HTR-8/SVneo (cell line): ENCODE data around the gene MEMO1.
A peak's percentile ranks its signal among the peaks of the same experiment; 100 is the strongest.
"Not testable (repeated sequence)": the region's sequence is repeated elsewhere in the genome, so short reads cannot be mapped to it uniquely, and the experiment has no call there.

Experiments used
- DNase-seq: peaks from one replicate; pipeline ENCODE4 v3.0.0; 2011; ENCODE audit warnings: low spot score, mixed read lengths; ENCODE audit not compliant: insufficient read length
- FAIRE-seq: peaks from 2 replicates; lab custom pipeline; 2011; peaks lifted over from hg19 to GRCh38; lab: Jason Lieb, UNC

The MEMO1 gene

DNA sequence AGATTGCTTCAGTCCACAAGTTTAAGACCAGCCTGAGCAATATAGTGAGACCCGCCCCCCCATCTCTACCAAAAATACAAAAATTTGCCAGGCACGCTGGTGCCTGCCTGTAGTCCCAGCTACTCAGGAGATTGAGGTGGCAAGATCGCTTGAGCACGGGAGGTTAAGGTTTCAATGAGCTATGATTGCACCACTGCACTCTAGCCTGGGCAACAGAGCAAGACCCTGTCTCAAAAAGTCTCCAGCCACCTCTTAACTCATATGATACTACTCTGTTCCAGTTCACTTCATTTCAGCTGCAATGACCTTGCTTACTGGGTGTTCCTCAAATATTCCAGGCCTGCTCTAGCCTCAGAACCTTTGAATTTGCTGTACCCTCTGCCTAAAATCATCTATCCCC is 11.4 kb downstream of the MEMO1 start:
- FAIRE-seq = no peak
- DNase-seq = no peak

DNA sequence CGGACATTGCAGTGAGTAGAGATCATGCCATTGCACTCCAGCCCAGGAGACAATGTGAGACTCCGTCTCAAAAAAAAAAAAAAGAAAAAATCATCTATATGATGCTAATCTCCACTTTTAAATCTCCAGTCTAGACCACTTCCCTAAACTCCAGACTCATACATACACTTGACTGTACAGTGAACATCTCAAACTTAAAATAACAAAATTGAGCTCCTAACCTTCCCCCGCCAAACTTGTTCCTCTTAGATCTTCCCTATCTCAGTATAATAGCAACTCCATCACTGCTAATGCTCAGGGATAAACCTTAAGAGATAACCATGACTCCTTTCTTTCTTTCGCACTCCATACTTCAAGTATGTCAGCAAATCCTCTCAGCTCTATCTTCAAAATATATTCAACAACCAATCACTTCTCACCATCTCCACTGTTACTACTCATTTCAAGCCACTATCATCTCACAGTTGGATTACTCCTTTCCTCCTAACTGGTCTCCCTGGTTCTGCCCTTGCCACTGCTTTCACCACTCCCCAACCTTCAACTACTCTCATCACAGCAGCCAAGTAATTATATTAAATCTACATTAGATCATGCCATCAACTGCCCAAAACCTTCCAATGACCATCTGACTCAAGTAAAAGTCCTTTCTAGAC is 12.0 kb downstream of the MEMO1 start:
- FAIRE-seq = no peak
- DNase-seq = no peak

DNA sequence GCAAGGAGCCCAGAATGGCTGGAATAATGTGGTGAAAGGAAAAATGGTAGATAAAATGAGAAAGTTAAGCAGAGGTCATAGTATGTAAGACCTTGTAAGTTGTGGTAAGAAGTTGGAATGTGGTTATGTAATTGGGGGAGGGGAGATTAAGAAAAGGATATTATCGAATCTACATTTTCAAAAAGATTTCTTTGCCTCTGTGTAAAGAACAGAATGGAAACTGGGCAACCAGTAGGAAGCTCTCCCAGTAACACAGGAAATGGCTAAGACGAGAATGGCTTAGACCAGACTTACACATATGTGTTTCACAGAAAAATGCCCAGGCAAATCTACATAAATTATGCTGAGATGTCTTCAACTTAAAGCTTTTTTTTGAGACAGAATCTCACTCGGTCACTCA is 13.2 kb downstream of the MEMO1 start:
- DNase-seq (no peak), FAIRE-seq (no peak)

DNA sequence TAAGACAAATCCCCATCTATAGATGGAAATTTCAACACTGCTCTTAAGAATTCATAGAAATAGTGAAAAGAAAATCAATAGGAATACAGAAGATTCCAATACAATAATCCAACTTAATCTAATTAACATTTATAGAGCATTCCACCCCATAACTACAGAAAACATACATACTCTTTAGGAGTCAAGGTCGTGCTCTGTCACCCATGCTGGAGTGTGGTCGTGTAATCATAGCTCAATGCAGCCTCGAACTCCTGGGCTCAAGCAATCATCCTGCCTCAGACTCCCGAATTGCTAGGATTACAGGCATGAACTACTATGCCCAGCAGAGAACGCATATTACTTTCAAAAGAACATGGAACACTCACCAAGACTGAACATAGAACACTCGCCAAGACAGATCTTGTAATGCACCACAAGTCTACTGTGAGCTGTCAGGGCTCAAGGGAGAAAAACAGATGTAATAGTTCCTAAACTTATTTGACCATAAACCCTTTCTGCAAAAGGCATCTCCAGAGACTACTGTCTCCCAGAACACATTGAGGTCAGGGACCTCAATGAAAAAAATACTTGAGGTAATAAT is 14.1 kb downstream of the MEMO1 start:
- no peak for FAIRE-seq
- no peak for DNase-seq

DNA sequence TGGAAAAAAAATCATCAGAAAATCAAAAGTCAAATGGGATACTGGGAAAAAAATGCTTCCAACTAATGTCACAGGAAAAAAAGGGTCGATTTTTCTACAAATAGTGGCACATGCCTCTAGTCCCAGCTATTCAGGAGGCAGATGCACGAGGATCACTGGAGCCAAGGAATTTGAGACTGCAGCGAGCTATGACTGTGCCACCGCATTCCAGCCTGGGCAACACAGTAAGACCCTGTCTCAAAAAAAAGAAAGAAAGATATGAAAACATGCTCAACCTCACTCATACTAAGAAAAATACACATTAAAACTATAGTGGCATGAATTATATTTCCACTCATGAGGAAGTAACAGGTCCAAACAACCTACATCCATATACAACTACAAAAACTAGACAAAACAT is 17.9 kb downstream of the MEMO1 start:
- FAIRE-seq = no peak
- no peak for DNase-seq

DNA sequence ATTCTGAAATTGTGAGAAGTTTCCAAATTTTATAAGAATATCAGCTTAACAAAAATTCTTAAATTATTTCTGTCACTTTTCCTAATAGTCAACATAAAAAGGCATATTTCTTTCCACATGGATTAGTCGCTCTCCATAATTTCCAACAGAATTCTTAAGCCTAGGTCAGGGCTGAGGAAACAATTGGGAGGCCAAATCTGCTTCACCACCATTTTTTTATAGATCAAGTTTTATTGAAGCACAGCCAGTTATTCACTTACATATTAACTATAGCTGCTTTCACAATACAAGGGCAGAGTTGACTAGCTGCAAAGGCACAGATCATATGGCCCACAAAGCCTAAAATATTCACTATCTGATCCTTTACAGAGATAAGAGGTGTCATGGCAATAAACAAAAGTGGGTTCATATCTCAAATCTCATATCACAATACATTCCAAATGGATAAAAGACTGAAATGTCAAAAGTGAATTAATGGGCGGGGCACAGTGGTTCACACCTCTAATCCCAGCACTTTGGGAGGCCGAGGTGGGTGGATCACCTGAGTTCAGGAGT is 18.7 kb downstream of the MEMO1 start:
- DNase-seq = no peak

DNA sequence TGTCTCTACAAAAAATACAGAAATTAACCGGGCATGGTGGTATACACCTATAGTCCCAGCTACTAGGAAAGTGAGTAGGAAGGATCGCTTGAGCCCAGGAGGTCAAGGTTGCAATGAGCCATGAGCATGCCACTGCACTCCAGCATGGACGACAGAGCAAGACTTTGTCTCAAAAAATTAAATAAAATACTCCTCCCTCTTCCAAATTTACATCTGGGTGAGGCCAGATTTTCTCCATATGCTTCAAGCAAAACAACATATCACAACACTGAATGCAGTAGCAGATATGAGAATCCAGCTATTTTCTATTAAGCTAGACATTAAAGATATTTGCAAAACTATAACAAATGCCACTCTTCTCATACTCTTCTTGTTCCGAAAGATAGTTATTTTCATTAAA is 20.9 kb downstream of the MEMO1 start:
- no peak for DNase-seq
- FAIRE-seq = no peak

More for the DNA sequence above, 18.7 kb downstream of the MEMO1 start:
- FAIRE-seq = no peak

DNA sequence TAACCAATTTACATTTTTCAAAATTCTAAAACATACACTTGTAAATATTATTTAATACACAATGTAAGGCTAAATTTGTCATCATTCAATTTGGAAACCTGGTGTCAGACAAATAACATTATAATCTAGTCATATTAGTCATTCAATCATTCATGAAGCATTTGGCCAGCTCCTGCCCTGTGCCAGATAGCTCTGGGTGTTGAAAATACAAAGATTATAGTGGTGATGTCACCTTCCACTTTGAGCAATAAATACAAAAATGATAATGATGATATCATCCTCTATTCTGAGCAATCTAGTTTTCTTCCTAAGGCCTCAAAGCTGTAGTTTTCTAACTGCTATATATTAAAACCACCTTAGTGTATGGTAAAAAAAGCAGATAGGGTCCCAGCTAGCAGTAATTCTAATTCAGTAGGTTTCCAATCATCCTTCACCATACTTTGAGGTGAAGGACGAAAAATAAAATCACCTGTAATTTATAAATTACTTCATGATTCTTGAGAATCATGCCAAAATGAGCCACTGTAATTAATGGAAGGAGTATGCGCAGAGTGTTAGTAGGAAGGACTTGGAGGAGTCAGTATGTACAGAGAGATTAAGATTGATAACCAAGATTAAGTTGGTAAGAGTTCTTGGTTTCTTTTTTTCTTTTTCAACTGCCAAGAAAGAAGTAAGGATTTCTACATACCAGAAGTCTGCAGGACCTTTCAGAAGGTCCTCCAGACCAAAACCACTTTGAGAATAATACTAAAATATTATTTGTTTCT is 23.2 kb downstream of the MEMO1 start:
- FAIRE-seq = no peak

DNA sequence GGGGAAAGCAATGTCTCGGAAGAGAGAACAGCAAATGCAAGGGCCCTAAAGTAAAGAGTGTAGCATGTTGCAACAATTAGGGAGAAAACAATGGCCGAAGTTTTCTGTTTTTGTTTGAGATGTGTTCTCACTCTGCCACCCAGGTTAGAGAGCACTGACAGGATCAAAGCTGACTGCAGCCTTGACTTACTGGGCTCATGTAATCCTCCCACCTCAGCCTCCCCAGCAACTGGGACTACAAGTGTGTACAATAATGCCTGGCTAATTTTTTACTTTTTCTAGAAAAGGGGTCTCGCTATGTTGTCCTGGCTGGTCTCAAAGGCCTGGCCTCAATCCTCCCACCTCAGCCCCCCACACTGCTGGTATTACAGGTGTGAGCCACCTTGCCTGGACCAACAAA is 23.9 kb downstream of the MEMO1 start:
- FAIRE-seq = peak; percentile 13
- no peak for DNase-seq

More for the DNA sequence above, 23.2 kb downstream of the MEMO1 start:
- DNase-seq = no peak

DNA sequence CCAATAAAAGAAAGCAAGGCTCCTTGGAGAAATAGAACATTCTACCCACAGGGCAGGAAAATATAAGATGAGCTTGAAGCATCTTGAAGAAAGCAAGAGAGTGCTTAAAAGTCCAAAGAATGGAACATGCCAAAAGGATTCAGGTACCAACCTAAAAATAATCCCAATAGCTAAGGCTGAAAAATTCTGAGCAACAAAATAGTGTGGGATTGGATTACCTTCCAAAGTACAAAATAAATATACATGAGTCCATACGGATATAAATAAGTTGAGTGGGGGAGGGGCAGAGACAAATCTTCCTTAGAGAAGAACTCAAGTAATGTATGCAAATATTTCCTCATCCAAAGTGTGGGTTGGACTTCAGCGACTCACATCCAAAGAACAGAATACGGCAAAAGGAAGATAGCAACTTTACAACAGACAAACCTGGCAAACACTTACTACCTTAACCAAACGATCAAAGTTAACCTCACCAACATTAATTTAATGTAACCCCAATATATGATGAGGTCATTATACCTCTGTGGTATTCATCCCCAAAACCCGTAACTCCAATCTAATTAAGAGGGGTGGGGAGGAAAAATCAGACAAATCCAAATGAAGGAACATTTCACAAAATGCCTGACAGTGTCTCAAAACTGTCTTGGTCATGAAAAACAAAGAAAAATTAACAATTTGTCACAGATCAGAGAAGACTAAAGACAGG is 26.9 kb downstream of the MEMO1 start:
- DNase-seq = no peak
- no peak for FAIRE-seq

DNA sequence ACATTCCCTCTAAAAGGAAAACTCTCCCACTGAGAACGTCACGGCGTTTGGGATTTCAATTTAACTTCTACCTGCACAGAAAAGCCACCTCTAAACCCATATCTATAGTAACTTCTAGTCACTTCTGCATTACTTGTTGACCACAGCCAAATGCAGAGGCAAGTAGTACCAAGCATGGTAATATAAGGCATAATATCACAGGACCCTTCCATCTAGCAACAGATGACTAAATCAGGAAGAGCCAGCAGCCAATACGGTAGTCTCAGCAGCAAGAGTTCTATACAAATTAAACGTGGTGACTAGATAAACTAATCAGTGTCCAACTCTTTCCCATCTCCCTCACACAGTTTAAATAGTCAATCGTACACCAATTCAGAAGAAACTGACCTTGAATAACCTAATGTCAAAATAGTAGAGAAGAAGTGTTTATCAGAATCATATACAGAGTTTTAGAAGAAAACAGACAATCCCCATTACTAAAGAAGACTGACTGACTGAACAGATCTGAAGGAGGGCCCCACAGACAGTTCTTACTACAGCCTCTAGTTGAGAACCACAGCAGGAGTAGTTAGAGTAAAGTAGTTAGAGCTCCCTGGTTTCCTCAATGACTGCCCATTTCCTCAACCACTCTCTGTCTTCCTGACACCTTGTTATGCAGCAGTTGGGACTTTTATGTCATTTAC is 30.0 kb downstream of the MEMO1 start:
- FAIRE-seq (no peak), DNase-seq (peak; percentile 56)

DNA sequence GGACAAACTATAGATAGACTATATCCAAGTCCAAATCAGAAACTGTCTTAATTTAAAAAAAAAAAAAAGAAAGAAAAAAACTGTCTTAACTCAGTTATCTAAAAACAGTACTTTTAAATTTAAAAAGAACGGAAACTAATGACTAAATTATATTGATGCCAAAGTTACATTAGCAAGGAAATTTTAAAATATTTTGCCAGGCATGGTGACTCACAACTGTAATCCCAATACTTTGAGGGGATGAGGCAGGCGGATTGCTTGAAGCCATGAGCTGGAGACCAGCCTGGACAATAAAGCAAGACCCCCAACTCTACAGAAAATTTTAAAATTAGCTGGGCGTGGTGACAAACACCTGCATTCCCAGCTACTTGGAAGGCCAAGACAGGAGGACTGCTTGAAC is 30.9 kb downstream of the MEMO1 start:
- DNase-seq (no peak), FAIRE-seq (no peak)

DNA sequence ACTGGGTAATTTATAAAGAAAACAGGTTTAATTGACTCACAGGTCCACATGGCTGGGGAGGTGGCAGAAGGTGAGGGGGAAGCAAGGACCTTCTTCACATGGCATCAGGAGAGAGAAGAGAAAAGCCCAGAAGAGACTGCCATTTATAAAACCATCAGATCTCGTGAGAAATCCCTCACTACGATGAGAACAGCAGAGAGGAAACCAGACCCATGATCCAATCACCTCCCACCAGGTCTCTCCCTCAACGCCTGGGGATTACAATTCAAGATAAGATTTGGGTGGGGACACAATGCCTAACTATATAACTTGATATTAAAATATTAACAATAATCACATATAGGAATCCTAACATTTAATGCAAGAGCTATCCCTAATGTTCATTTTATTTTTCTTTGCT is 31.8 kb downstream of the MEMO1 start:
- DNase-seq (no peak), FAIRE-seq (no peak)

DNA sequence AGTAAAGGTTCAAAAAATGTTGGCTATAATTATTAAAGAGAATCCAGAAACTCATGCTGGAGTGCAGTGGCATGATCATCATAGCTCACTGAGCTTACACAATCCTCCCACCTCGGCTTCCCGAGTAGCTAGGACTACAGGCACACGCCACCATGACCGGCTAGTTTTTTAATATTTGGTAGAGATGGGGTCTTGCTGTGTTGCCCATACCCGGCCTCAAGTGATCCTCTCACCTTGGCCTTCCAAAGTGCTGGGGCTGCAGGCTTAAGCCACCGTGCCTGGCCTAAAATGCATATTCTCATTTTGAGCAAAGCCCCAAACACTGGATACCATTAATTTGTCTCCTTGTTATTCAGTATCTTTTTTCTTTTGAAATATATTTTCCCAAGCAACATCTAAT is 32.4 kb downstream of the MEMO1 start:
- no peak for DNase-seq
- FAIRE-seq = no peak

DNA sequence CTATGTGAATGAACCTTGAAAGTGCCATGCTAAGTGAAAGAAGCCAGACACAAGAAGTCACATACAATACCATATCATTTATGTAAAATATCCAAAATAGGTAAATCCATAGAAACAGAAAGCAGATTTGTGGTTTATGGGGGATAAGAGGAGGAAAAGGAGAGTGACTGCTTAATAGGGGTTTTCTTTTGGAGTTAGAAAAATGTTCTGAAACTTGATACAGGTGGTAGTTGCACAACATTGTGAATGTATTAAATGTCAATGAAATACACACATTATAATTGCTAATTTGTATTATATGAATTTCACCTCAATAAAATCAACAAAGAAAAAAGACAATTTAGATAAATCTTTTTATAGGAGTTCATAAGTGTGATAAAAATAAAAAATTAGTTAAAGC is 37.1 kb downstream of the MEMO1 start:
- no peak for FAIRE-seq
- no peak for DNase-seq

DNA sequence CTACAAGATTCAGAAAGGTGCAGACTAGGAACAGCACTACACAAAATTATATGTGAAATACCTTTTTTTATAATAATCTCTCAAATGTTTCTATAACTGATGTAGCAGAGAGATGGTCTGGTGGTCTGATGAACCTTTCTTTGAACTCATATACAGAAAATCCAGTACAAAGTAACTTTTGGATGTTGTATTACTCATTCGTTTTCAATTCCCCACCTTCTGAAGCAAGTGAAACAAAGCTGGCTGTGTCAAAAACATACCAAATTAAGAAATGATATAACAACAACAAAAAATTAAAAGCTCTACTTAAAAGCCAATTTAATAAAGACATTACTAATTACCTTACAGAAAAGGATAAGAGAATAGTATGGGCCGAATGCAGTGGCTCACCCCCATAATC is 38.7 kb downstream of the MEMO1 start:
- DNase-seq (no peak), FAIRE-seq (no peak)

DNA sequence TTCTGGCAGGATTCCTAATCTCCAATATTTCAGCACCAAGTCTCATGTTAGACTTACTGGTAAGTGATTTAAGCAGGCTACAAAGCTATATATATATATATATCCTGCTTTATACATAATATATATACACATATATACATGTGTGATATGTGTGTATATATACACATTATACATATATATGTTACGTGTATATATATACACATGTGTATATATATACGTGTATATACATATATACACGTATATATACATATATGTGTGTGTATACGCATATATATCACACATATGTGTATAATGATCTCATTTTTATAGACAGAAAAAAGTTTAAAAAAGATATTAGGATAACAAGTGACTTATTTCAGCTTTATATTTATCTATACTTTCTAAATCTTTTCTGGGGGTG is 41.6 kb downstream of the MEMO1 start:
- FAIRE-seq (no peak), DNase-seq (no peak)

DNA sequence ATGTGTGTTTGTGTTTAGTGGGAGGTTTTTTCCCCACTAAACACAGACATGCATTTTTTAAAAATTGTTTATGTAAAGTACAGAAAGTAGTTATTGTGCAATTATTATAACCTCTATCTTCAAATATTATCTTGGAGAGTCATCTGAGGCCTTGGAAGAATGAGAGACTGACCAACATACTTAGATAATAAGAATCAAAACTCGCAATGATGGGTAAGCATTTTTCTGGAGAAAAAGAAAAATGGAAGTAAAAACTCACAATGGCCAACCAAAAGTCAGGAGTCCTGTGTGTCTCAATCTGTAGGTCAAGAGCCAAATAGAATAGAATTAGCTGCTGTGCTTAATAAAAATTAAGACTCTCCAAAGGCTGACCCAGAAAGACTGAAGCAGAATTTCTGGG is 43.0 kb downstream of the MEMO1 start:
- FAIRE-seq (no peak), DNase-seq (no peak)

DNA sequence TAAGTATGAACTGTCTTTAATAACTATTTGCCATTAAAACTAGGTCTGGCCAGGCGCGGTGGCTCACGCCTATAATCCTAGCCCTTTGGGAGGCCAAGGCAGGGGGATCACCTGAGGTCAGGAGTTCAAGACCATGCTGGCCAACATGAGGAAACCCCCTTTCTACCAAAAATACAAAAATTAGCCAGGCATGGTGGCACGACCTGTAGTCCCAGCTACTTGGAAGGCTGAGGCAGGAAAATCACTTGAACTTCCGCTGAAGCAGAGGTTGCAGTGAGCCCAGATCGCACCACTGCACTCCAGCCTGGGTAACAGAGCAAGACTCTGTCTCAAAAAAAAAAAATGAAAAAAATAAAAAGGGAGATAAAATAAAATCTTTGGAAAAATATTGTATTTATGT is 44.4 kb downstream of the MEMO1 start:
- not testable (repeated sequence) for FAIRE-seq, DNase-seq

DNA sequence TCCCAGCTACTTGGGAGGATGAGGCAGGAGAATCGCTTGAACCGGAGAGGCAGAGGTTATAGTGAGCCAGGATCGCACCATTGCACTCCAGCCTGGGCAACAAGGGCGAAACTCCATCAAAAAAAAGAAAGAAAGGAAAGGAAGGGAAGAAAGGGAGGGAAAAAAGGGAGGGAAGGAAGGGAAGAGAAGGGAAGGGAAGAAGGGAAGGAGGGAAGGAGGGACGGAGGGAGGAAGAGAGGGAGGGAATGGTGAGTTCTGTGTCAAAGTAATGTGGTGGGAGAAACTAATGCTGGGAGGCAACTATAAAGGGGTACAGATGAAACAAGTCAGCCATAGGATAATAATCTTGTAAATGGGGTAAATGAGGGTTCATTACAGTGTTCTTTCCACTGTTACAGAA is 45.7 kb downstream of the MEMO1 start:
- no peak for FAIRE-seq

More for the DNA sequence above, 45.7 kb downstream of the MEMO1 start:
- no peak for DNase-seq
